Measurements from ENCODE around the gene PXDN.
"Not testable (repeated sequence)": the region's sequence is repeated elsewhere in the genome, so short reads cannot be mapped to it uniquely, and the experiment has no call there.

PXDN gene

DNA sequence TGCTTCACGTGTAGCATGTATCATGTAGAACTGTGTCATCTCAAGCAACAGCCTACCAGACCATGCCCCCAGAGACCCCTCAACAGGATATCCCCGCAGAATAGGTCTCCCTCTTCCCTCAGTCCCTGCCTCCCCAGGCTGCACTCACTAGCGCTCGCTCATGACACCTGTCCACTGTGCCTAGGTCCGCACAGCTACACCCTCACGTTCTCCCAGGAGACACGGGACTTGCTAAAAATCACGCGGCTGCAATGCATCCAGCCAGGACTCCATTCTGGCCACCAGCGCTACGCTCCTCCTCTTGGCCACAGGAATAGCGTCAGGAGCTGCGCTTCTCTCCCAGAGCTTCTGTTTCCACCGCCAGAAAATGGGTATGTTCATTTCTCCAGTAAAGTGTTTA, 2.5 kb downstream of the PXDN start:
- no peak for DNase-seq (ENCODE audit: low spot score)

DNA sequence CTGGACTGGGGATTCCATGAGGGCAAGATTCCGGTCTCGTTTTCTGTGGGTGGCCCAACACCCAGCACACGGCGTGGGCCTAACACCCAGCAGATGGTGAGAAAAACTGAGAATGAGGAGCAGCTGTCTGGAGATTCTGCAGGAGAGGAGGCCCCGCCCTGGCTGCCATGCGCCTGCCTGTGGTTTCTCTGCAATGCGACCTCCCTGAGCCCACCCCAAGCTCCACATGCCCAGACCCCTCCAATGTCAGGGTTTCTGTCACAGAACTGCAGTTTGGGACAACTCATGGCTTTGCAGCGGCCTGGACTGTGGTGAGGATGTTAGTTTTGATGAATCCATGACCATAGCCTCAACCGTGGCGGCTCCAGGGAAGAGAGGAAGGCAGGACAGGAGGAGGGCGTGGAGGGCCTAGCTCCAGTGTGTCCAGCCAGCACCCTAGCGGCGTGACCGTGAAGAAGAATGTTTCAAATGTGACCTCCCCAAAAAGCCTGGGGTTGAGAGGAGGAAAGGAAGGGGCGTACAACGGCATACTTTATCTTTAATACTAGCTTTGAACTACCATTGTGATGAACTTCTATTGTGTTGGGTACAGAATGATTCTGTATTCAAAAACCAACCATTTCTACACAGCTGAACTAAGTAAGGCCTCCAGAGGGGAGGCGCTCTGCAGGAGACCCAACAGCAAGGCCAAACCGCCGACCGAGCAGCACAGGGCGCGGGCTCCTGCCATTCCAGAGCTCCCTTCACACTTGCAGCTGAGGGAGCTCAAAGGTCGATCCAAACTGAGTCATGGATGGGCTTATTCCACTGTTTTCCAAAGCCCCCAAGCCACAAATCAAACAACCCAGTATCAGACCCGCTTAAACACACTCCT, 3.4 kb downstream of the PXDN start:
- no peak for DNase-seq (ENCODE audit: low spot score)

- DNase-seq (ENCODE audit: low spot score), result no peak
Observed at GRCh38 chr2:1739961-1740715, 4.2 kb downstream of the PXDN start.

DNA sequence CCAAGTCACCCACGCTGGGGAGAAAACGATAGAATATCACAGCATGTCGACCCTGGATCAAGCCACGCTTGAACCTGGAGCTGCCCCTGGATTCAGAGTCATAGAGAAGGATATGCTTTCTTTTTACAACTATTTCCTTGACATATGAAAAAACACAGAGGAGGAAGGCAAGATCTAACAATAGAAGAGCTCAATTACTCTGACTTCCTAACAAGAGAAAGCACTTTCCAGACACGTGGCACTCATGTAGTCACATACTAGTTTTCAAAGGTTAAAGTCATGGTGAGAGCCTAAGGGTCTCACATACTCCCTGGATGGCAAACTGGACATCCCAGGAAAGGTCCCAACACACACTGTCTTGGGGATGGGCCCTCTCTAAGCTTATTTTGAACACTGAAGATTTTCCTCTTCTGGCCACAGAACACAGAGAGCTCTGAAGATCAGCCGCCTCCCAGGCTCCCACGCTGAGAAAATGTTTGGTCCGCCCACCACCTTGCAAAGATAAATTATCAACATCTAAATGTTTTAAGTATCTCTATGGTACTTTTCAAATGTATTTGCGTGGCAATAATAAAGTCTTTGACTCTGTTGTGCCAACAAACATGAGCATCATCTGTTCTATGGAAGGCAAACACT, 4.9 kb downstream of the PXDN start:
- no peak for DNase-seq (ENCODE audit: low spot score)

DNA sequence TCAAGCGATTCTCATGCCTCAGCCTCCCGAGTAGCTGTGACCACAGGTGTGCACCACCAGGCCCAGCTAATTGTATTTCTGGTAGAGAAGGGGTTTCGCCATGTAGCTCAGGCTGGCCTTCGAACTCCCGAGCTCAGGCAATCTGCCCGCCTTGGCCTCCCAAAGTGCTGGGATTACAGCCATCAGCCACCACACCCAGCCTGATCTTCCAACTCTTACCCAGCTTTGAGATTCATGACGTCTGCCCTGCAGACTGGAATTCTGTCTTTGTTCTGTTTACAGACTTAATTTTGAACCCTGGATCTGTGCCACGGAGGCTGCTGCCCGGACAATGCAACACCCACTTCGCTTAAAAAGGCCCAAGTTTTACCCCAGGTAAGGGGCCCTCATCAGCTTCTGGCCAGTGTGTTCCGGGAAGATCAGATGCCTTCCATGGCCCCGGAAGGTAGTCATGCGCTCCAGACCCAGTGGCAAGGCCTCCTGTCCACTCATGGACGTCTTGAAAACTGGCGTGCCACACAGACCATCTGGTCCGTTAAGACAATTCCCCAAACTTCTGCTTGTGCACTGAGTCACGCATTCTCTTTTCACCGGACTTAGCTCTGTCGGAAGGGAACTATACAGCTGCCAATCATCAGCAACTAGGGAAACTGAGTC, 5.5 kb downstream of the PXDN start:
- no peak for DNase-seq (ENCODE audit: low spot score)

- no peak for DNase-seq (ENCODE audit: low spot score)
Observed at GRCh38 chr2:1738163-1738562, 6.2 kb downstream of the PXDN start.

DNA sequence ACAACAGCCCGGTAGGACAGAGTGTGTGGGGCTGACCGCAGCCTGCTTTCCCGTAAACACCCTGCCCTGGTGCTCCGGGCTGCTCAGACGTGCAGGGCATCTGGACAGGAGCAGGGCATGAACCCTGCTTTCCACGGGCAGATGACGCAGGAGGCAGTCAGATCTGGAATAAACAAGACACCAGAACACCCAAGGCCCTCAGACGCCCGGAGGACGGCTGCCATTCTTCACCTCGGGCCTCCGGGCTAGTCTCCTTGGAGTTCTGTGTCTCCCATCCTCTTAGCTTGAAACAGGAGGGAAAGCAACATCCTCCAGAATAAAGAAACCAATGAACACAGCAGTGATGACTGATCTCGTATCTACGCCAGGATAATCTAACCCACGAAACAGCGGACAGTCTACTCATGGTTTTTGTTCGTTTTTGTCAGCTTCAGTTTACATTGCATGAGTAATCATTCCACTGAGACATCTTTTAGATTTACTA, 7.3 kb downstream of the PXDN start:
- DNase-seq (ENCODE audit: low spot score), result no peak

GRCh38 chr2:1736045-1736444, 8.3 kb downstream of the PXDN start:
- no peak for DNase-seq (ENCODE audit: low spot score)

- not testable (repeated sequence) for DNase-seq (ENCODE audit: low spot score)
Observed at GRCh38 chr2:1733298-1733697, 11.0 kb downstream of the PXDN start.

- no peak for DNase-seq (ENCODE audit: low spot score)
Observed at GRCh38 chr2:1731963-1732768, 12.1 kb downstream of the PXDN start.

GRCh38 chr2:1731447-1731962, 12.8 kb downstream of the PXDN start:
- DNase-seq (ENCODE audit: low spot score), result no peak

GRCh38 chr2:1730015-1730927, 14.0 kb downstream of the PXDN start:
- DNase-seq (ENCODE audit: low spot score), result no peak

DNA sequence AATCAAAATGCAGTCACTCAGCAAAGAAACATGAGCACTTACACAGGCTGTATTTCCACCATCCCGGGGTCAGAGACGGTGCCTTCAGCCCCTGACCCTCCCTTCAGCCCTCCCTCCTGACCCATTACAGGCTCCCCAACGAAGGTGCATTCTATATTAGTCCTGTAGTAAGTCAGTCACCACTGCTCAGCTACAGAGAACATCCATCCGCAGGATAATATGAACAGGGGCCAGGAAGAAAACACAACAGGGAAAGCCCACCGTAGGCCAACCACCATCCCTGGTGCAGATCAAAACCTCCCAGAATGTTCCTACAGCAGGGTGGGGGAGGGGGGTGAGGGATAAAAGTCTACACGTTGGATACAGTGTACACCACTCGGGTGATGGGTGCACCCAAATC, 15.1 kb downstream of the PXDN start:
- no peak for DNase-seq (ENCODE audit: low spot score)

- no peak for DNase-seq (ENCODE audit: low spot score)
Observed at GRCh38 chr2:1728821-1729220, 15.5 kb downstream of the PXDN start.

DNA sequence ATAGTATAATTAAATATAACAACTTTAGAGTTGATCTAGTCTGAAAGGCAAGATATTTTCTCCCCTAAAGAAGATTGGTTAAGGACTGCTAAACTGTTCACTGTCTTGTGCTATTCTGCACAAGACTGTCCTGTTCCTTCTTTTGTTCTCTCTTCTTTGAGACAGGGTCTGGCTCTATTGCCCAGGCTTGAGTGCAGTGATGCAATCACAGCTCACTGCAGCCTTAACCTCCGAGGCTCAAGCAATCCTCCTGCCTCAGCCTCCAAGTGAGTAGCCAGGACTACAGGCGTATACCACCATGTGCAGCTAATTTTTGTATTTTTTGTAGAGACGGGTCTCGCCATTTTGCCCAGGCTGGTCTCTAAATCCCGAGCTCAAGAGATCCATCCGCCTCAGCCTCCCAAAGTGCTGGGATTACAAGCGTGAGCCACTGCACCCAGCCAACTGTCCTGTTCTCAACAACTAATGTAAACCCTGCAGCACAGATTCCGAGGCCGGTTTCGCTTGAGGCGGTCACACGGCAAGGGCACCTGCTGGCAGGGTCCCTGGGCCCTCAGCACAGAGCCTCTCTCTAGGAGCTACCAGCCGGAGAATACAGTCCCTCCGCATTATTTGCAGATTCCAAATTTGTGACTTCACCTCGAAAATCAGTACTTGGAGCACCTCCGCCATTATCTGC, 16.4 kb downstream of the PXDN start:
- no peak for DNase-seq (ENCODE audit: low spot score)

- no peak for DNase-seq (ENCODE audit: low spot score)
Observed at GRCh38 chr2:1727101-1727771, 17.1 kb downstream of the PXDN start.

DNA sequence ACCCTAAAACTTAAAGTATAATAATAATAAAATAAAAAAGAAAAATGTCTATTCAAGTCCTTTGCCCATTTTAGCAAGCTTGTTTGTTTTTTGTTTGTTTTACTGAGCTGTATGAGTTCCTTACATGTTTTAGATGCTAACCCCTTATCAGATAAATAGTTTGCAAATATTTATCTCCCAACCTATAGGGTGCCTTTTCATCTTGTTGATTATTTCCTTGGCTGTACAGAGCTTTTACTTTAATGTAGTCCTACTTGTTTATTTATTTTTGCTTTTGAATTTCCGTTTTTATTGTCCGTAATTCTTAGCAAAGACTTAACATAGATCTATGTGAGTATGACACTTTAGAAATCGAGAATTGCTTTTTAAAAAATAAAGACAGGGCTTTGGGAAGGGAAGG, 17.8 kb downstream of the PXDN start:
- DNase-seq (ENCODE audit: low spot score), result no peak

- DNase-seq (ENCODE audit: low spot score), result not testable (repeated sequence)
Observed at GRCh38 chr2:1724351-1724750, 20.0 kb downstream of the PXDN start.

All from NAMALWA (cell line).